ENCODE results near the gene LDAH. TPM values are rescaled to one million over a fixed set of nuclear protein-coding genes. Genes with fewer than 3 reads are reported as not detected.

Gene LDAH
- total RNA-seq, 1 experiment from 2014 or later = 27.4 TPM

GRCh38 chr2:20815216-20815615 is 7.7 kb downstream of the LDAH start:
- H3K4me3 ChIP-seq (ENCODE audit: low read depth, low read length, poor library complexity, severe bottlenecking) = no peak overlapping the region
- no peaks in the 10 kb centered on the region for H3K27me3 ChIP-seq (replicated peaks; ENCODE audit: insufficient read depth, low read depth, low read length, poor library complexity)
- intact Hi-C loops (cut with micrococcal nuclease; ENCODE audit: unreplicated experiment) = no loop called here
- TF ChIP-seq, protein P1, sequence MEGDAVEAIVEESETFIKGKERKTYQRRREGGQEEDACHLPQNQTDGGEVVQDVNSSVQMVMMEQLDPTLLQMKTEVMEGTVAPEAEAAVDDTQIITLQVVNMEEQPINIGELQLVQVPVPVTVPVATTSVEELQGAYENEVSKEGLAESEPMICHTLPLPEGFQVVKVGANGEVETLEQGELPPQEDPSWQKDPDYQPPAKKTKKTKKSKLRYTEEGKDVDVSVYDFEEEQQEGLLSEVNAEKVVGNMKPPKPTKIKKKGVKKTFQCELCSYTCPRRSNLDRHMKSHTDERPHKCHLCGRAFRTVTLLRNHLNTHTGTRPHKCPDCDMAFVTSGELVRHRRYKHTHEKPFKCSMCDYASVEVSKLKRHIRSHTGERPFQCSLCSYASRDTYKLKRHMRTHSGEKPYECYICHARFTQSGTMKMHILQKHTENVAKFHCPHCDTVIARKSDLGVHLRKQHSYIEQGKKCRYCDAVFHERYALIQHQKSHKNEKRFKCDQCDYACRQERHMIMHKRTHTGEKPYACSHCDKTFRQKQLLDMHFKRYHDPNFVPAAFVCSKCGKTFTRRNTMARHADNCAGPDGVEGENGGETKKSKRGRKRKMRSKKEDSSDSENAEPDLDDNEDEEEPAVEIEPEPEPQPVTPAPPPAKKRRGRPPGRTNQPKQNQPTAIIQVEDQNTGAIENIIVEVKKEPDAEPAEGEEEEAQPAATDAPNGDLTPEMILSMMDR (conservative IDR thresholded peaks at IDR 0.05; ENCODE audit: low read depth, low read length) = no peak
- no peak for TF ChIP-seq EZH2 (IDR thresholded peaks at IDR 0.05; ENCODE audit: borderline replicate concordance, low read depth, low read length, poor library complexity, severe bottlenecking)
- no peaks in the 10 kb centered on the region for H3K9me3 ChIP-seq (ENCODE audit: low read depth, low read length, poor library complexity, severe bottlenecking)
- no peaks in the 10 kb centered on the region for H3K36me3 ChIP-seq (ENCODE audit: insufficient read depth, low read length, poor library complexity, severe bottlenecking)
- no peak for DNase-seq (ENCODE audit: low spot score)
- H3K4me1 ChIP-seq (ENCODE audit: insufficient read depth, low read length, poor library complexity, severe bottlenecking) = no peaks in the 10 kb centered on the region
- H3K27ac ChIP-seq (ENCODE audit: low read depth, low read length, poor library complexity, severe bottlenecking) = no peak overlapping the region
- ChIA-PET CTCF (no interaction called here), POLR2A (ENCODE audit: low non-redundant PET) (no interaction called here)
- no TSS peak for BruUV-seq (replicated peaks)

DNA sequence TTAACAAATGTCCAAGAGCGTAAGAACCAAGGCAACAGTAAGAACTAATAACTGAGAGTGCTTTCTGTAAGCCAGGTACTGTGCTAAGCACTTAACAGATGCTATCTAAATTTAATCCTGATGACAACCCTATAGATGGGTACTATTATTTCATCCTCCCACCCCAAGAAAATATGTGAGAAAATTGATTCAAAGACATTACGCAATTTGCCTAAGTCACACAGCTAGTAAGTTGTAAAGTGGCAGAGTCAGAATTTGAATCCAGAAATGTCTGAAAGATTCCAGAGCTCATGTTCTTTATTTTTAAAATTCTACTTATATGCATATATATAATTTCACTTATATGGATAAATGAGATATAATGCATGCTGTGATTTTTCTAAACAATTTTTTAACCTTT is 10.1 kb downstream of the LDAH start:
- Histone ChIP-seq H3K9me3 (ENCODE audit: low read depth, low read length, poor library complexity, severe bottlenecking) (no peaks in the 10 kb centered on the region), H3K36me3 (ENCODE audit: insufficient read depth, low read length, poor library complexity, severe bottlenecking) (no peaks in the 10 kb centered on the region), H3K4me1 (ENCODE audit: insufficient read depth, low read length, poor library complexity, severe bottlenecking) (no peaks in the 10 kb centered on the region), H3K27ac (ENCODE audit: low read depth, low read length, poor library complexity, severe bottlenecking) (no peak overlapping the region), H3K27me3 (replicated peaks; ENCODE audit: insufficient read depth, low read depth, low read length, poor library complexity) (no peaks in the 10 kb centered on the region), H3K4me3 (ENCODE audit: low read depth, low read length, poor library complexity, severe bottlenecking) (no peak overlapping the region)
- no TSS peak for BruUV-seq (replicated peaks)
- ChIA-PET CTCF (no interaction called here), POLR2A (ENCODE audit: low non-redundant PET) (no interaction called here)
- intact Hi-C loops (cut with micrococcal nuclease; ENCODE audit: unreplicated experiment) = no loop called here
- TF ChIP-seq, protein P1 (conservative IDR thresholded peaks at IDR 0.05; ENCODE audit: low read depth, low read length) = no peak
- no peak for TF ChIP-seq EZH2 (IDR thresholded peaks at IDR 0.05; ENCODE audit: borderline replicate concordance, low read depth, low read length, poor library complexity, severe bottlenecking)
- no peak for DNase-seq (ENCODE audit: low spot score)

- ChIA-PET CTCF (no interaction called here), POLR2A (ENCODE audit: low non-redundant PET) (no interaction called here)
- Histone ChIP-seq H3K27ac (ENCODE audit: low read depth, low read length, poor library complexity, severe bottlenecking) (no peak overlapping the region), H3K27me3 (replicated peaks; ENCODE audit: insufficient read depth, low read depth, low read length, poor library complexity) (no peaks in the 10 kb centered on the region), H3K4me1 (ENCODE audit: insufficient read depth, low read length, poor library complexity, severe bottlenecking) (no peaks in the 10 kb centered on the region), H3K36me3 (ENCODE audit: insufficient read depth, low read length, poor library complexity, severe bottlenecking) (no peaks in the 10 kb centered on the region), H3K4me3 (ENCODE audit: low read depth, low read length, poor library complexity, severe bottlenecking) (no peak overlapping the region), H3K9me3 (ENCODE audit: low read depth, low read length, poor library complexity, severe bottlenecking) (no peaks in the 10 kb centered on the region)
- no TSS peak for BruUV-seq (replicated peaks)
- TF ChIP-seq EZH2 (IDR thresholded peaks at IDR 0.05; ENCODE audit: borderline replicate concordance, low read depth, low read length, poor library complexity, severe bottlenecking) = no peak
- TF ChIP-seq, protein P1 (conservative IDR thresholded peaks at IDR 0.05; ENCODE audit: low read depth, low read length) = no peak
- intact Hi-C loops (cut with micrococcal nuclease; ENCODE audit: unreplicated experiment) = no loop called here
- DNase-seq (ENCODE audit: low spot score) = no peak
Observed at GRCh38 chr2:20806286-20806685, 16.6 kb downstream of the LDAH start.
